Left ventricle myocardium inferior (tissue), 1 donor: ENCODE data around the gene COG2. TPM values are rescaled to one million over a fixed set of nuclear protein-coding genes. Genes with fewer than 3 reads are reported as not detected.
A peak's percentile ranks its signal among the peaks of the same experiment; 100 is the strongest.
"Not testable (repeated sequence)": the region's sequence is repeated elsewhere in the genome, so short reads cannot be mapped to it uniquely, and the experiment has no call there.

Source experiments
- DNase-seq: peaks from one replicate; pipeline ENCODE4 v3.0.0-alpha.2; 2020
- H3K27ac ChIP-seq: fragments of 200-600 bp; replicated peaks from 2 replicates; pipeline ENCODE4 v1.8.0; 2021
- H3K27me3 ChIP-seq: fragments of 200-600 bp; 2 replicates; pipeline ENCODE4 v1.8.0; 2021; ENCODE audit warnings: low read depth
- H3K36me3 ChIP-seq: fragments of 200-600 bp; 2 replicates; pipeline ENCODE4 v1.8.0; 2021
- H3K4me1 ChIP-seq: fragments of 200-600 bp; 2 replicates; pipeline ENCODE4 v1.8.0; 2021
- H3K4me3 ChIP-seq: fragments of 200-600 bp; 2 replicates; pipeline ENCODE4 v1.8.0; 2021; ENCODE audit warnings: mild to moderate bottlenecking, moderate library complexity
- H3K9me3 ChIP-seq: fragments of 200-600 bp; replicated peaks from 2 replicates; pipeline ENCODE4 v1.8.0; 2021
- CTCF ChIP-seq: fragments of 200-600 bp; IDR thresholded peaks from 2 replicates; pipeline ENCODE4 v1.8.0; 2021; ENCODE audit warnings: antibody characterized with exemption, mild to moderate bottlenecking, borderline replicate concordance
- intact Hi-C: fragments of 100-400 bp; cut with micrococcal nuclease; formaldehyde crosslinking; loops from one replicate; pipeline ENCODE4 v1.11.0; 2022
- total RNA-seq: library from RNA; stranded (reverse); fragmentation: NEBNext Ultra II Directional; extraction: Animal tissue kit (Norgen Biotek cat#: 25700); gene quantifications from one replicate; pipeline ENCODE4 v1.2.1, GENCODE V29; 2021
- donor health status: DM: no; HTN: yes; CAD: no; lungs with severe emphysema.

Gene COG2
- total RNA-seq, 1 donor from 2014 or later, result 25.6 TPM

GRCh38 chr1:230598745-230599144 is 43.5 kb upstream of the COG2 start:
- Histone ChIP-seq H3K27ac (no peak overlapping the region), H3K4me1 (no peaks in the 10 kb centered on the region), H3K9me3 (peaks cover 12% of the 10 kb centered on the region), H3K4me3 (no peak overlapping the region), H3K27me3 (no peaks in the 10 kb centered on the region), H3K36me3 (no peaks in the 10 kb centered on the region)
- no peak for TF ChIP-seq CTCF
- intact Hi-C loops, result no loop called here
- DNase-seq, result no peak

- H3K27me3 ChIP-seq, result no peaks in the 10 kb centered on the region
- H3K4me1 ChIP-seq, result no peaks in the 10 kb centered on the region
- no peak overlapping the region for H3K27ac ChIP-seq
- no peaks in the 10 kb centered on the region for H3K36me3 ChIP-seq
- H3K9me3 ChIP-seq, result peaks cover 12% of the 10 kb centered on the region
- no peak for TF ChIP-seq CTCF
- H3K4me3 ChIP-seq, result no peak overlapping the region
- no peak for DNase-seq
- intact Hi-C loops, result no loop called here
These were observed 42.2 kb upstream of the COG2 start for GRCh38 chr1:230599926-230600656.

DNA sequence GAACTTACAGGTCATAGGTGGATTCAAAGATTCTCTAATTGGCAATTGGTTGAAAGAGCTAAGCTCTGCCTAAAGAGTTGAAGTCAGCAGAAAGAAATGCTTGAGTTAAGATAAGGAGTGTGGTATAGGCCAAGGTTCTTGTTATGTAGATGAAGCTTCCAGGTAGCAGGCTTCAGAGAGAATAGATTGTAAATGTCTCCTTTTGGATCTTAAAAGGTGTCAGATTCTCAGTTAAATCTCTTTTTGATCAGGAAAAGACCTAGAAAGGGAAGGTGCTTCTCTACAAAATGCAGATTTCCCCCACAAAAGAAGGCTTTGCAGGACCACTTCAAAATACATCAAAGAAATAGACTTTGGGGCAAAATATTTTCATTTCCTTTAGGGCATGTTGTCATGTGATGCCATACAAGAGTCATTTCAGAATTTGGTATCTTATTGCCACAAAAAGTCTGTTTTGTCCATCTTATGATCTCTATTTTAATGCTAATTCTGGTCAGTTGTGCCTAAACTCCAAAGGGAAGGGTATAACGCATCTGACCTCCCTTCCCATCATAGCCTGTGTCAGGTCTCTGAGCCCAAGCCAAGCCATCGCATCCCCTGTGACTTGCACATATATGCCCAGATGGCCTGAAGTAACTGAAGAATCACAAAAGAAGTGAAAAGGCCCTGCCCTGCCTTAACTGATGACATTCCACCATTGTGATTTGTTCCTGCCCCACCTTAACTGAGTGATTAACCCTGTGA is 41.5 kb upstream of the COG2 start:
- H3K27ac ChIP-seq, H3K4me3 ChIP-seq, H3K4me1 ChIP-seq, intact Hi-C loops, H3K36me3 ChIP-seq, DNase-seq, H3K27me3 ChIP-seq: not testable (repeated sequence)
- H3K9me3 ChIP-seq, result peaks cover 12% of the 10 kb centered on the region

DNA sequence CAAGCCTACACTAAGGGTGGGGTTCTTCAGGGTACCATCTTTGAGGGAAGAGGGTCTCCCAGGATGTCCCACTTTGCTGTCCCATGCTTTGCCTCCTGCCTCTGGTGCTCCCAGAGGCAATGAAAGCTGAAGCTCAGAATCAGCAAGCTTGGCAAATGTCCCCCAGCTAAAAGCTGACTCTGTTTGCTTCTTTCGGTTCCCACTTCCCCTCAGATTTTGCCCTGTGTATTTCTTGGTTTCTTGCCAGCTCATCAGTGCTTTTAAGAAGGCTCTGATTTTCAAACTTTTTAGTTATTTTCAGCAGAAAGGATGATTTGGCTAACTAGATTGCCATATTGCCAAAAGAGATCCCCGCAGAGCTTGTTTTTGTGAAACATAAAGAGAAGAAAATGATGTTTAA is 33.1 kb upstream of the COG2 start:
- Histone ChIP-seq H3K36me3 (no peaks in the 10 kb centered on the region), H3K4me1 (peaks cover 30% of the 10 kb centered on the region), H3K9me3 (no peaks in the 10 kb centered on the region), H3K27me3 (no peaks in the 10 kb centered on the region), H3K27ac (no peak overlapping the region), H3K4me3 (no peak overlapping the region)
- no peak for TF ChIP-seq CTCF
- intact Hi-C loops, result no loop called here
- no peak for DNase-seq

GRCh38 chr1:230610589-230610988 is 31.7 kb upstream of the COG2 start:
- no peak for TF ChIP-seq CTCF
- Histone ChIP-seq H3K4me1 (peaks cover 30% of the 10 kb centered on the region), H3K9me3 (no peaks in the 10 kb centered on the region), H3K27me3 (no peaks in the 10 kb centered on the region), H3K4me3 (no peak overlapping the region), H3K36me3 (no peaks in the 10 kb centered on the region), H3K27ac (peak overlapping the region; percentile 35)
- intact Hi-C loops, result no loop called here
- no peak for DNase-seq
